ENCODE measurements around the gene MORN1.

The MORN1 gene

DNA sequence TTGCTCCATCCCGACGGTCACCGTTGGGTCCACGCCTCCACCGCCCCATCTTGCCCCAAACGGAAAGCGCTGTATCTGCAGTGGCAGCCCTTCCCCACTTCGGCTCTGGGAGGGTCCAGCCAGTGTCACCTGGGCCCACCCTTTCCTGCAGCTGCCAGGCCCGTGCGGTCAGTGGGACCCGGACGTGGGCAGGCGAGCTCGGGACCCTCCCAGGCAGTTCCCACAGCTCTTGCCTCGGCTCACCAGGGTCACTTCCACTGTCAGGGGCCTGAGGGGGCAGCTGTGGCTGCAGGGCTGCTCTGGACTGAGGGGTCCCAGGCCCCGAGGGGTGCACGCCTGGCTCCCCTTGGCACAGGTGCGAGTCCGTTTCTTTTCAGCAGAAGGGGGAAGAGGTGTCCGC, 82.5 kb downstream of the MORN1 start:
- Histone ChIP-seq H3K4me3 (ENCODE audit: insufficient read depth, low read length, poor library complexity, severe bottlenecking) (no peak overlapping the region), H3K4me2 (ENCODE audit: low read depth, low read length, poor library complexity, severe bottlenecking) (no peak overlapping the region), H3K27me3 (ENCODE audit: low read length) (no peaks in the 10 kb centered on the region), H3K9ac (ENCODE audit: low read length) (no peak overlapping the region), H4K20me1 (ENCODE audit: low read depth, low read length) (no peaks in the 10 kb centered on the region), H2AFZ (ENCODE audit: low read depth, low read length, severe bottlenecking) (no peak overlapping the region), H3K27ac (ENCODE audit: low read depth, low read length) (no peak overlapping the region), H3F3A (ENCODE audit: insufficient read depth) (no peaks in the 10 kb centered on the region), H3K9me3 (ENCODE audit: insufficient read depth, low read length) (no peaks in the 10 kb centered on the region), H3K79me2 (ENCODE audit: insufficient read depth, low read length) (no peaks in the 10 kb centered on the region), H3K36me3 (ENCODE audit: low read length) (no peaks in the 10 kb centered on the region), H3K9me2 (replicated peaks; ENCODE audit: insufficient read depth, low read length) (no peaks in the 10 kb centered on the region)
- TF ChIP-seq EZH2phosphoT487 (conservative IDR thresholded peaks at IDR 0.05; ENCODE audit: low read length) (no peak), CTCF (IDR thresholded peaks at IDR 0.05; ENCODE audit: insufficient read depth, low read length, poor library complexity, severe bottlenecking) (no peak)

GRCh38 chr1:2307972-2308371, 83.4 kb downstream of the MORN1 start:
- Histone ChIP-seq H3K4me2 (ENCODE audit: low read depth, low read length, poor library complexity, severe bottlenecking) (no peak overlapping the region), H3K27ac (ENCODE audit: low read depth, low read length) (no peak overlapping the region), H3K27me3 (ENCODE audit: low read length) (no peaks in the 10 kb centered on the region), H2AFZ (ENCODE audit: low read depth, low read length, severe bottlenecking) (no peak overlapping the region), H3K9ac (ENCODE audit: low read length) (no peak overlapping the region), H3K79me2 (ENCODE audit: insufficient read depth, low read length) (no peaks in the 10 kb centered on the region), H3F3A (ENCODE audit: insufficient read depth) (no peaks in the 10 kb centered on the region), H3K36me3 (ENCODE audit: low read length) (no peaks in the 10 kb centered on the region), H4K20me1 (ENCODE audit: low read depth, low read length) (no peaks in the 10 kb centered on the region), H3K9me3 (ENCODE audit: insufficient read depth, low read length) (no peaks in the 10 kb centered on the region), H3K4me3 (ENCODE audit: insufficient read depth, low read length, poor library complexity, severe bottlenecking) (no peak overlapping the region), H3K9me2 (replicated peaks; ENCODE audit: insufficient read depth, low read length) (no peaks in the 10 kb centered on the region)
- TF ChIP-seq CTCF (IDR thresholded peaks at IDR 0.05; ENCODE audit: insufficient read depth, low read length, poor library complexity, severe bottlenecking) (no peak), EZH2phosphoT487 (conservative IDR thresholded peaks at IDR 0.05; ENCODE audit: low read length) (no peak)

DNA sequence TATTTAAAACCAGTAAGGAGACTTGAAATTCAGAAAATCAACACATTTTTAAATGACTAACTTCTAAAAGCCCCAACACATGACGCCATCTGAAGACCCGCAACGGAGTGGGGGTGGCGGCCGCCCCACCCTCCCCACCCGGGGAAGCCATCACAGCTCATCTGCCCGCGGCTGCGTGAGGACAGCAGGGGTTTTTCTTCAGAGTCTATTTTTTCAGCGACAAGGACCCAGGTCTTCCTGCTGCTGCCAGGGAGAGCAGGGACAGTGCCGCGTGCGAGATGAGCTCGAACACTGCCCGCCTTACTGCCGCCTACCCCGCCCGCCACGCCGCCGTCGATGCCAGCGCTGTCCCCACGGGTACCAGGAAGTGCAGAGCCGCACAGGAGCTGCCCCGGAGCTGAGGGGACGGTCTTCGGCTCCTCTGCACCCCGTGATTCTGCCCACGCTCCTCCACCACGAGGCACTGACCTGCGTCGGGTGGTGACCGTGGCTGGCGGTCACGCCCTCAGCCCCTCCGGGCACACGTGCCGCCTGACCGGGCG, 84.2 kb downstream of the MORN1 start:
- H3K27me3 ChIP-seq (ENCODE audit: low read length): no peaks in the 10 kb centered on the region
- no peak overlapping the region for H3K9ac ChIP-seq (ENCODE audit: low read length)
- no peak overlapping the region for H3K4me2 ChIP-seq (ENCODE audit: low read depth, low read length, poor library complexity, severe bottlenecking)
- H3F3A ChIP-seq (ENCODE audit: insufficient read depth): no peaks in the 10 kb centered on the region
- H3K4me3 ChIP-seq (ENCODE audit: insufficient read depth, low read length, poor library complexity, severe bottlenecking): no peak overlapping the region
- H2AFZ ChIP-seq (ENCODE audit: low read depth, low read length, severe bottlenecking): no peak overlapping the region
- no peaks in the 10 kb centered on the region for H3K79me2 ChIP-seq (ENCODE audit: insufficient read depth, low read length)
- no peaks in the 10 kb centered on the region for H4K20me1 ChIP-seq (ENCODE audit: low read depth, low read length)
- H3K9me3 ChIP-seq (ENCODE audit: insufficient read depth, low read length): no peaks in the 10 kb centered on the region
- H3K9me2 ChIP-seq (replicated peaks; ENCODE audit: insufficient read depth, low read length): no peaks in the 10 kb centered on the region
- H3K27ac ChIP-seq (ENCODE audit: low read depth, low read length): no peak overlapping the region
- no peaks in the 10 kb centered on the region for H3K36me3 ChIP-seq (ENCODE audit: low read length)
- TF ChIP-seq EZH2phosphoT487 (conservative IDR thresholded peaks at IDR 0.05; ENCODE audit: low read length): no peak
- no peak for TF ChIP-seq CTCF (IDR thresholded peaks at IDR 0.05; ENCODE audit: insufficient read depth, low read length, poor library complexity, severe bottlenecking)
